Measurements from ENCODE around the gene CFAP61.

GRCh38 chr20:20359628-20360027 lies 307.3 kb downstream of the CFAP61 start:
- TF ChIP-seq MYNN (tag by site-specific recombination; IDR thresholded peaks at IDR 0.05; ENCODE audit: borderline replicate concordance), result no peak
- no peak for TF ChIP-seq ZBTB7A (tag by site-specific recombination; IDR thresholded peaks at IDR 0.05; ENCODE audit: low read depth)
- TF ChIP-seq CTCF (tag by site-specific recombination; IDR thresholded peaks at IDR 0.05), result no peak
- TF ChIP-seq ZNF155 (tag by site-specific recombination; IDR thresholded peaks at IDR 0.05), result no peak
- TF ChIP-seq SALL2 (tag by site-specific recombination; IDR thresholded peaks at IDR 0.05; ENCODE audit: borderline replicate concordance), result no peak
- no peak for TF ChIP-seq ZNF175 (tag by site-specific recombination; IDR thresholded peaks at IDR 0.05)
- TF ChIP-seq ZNF48 (tag by site-specific recombination; IDR thresholded peaks at IDR 0.05), result no peak
- TF ChIP-seq, protein P1, sequence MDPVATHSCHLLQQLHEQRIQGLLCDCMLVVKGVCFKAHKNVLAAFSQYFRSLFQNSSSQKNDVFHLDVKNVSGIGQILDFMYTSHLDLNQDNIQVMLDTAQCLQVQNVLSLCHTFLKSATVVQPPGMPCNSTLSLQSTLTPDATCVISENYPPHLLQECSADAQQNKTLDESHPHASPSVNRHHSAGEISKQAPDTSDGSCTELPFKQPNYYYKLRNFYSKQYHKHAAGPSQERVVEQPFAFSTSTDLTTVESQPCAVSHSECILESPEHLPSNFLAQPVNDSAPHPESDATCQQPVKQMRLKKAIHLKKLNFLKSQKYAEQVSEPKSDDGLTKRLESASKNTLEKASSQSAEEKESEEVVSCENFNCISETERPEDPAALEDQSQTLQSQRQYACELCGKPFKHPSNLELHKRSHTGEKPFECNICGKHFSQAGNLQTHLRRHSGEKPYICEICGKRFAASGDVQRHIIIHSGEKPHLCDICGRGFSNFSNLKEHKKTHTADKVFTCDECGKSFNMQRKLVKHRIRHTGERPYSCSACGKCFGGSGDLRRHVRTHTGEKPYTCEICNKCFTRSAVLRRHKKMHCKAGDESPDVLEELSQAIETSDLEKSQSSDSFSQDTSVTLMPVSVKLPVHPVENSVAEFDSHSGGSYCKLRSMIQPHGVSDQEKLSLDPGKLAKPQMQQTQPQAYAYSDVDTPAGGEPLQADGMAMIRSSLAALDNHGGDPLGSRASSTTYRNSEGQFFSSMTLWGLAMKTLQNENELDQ (tag by site-specific recombination; IDR thresholded peaks at IDR 0.05; ENCODE audit: low read depth), result no peak
- TF ChIP-seq ZFP3 (tag by site-specific recombination; IDR thresholded peaks at IDR 0.05; ENCODE audit: low read depth), result no peak
- no peak for TF ChIP-seq ZNF132 (tag by site-specific recombination; IDR thresholded peaks at IDR 0.05; ENCODE audit: borderline replicate concordance)
